GM12878 (cell line): Measurements from ENCODE around the gene ARHGAP30. TPM values are rescaled to one million over a fixed set of nuclear protein-coding genes. Genes with fewer than 3 reads are reported as not detected.

Source experiments
- ATAC-seq: fragments of 200-7000 bp; cut with Tn5 transposase; 3 replicates; pipeline ENCODE4 v1.9.1; 2020; ENCODE audit warnings: mild to moderate bottlenecking, moderate library complexity
- BruUV-seq: library from RNA; stranded (reverse); fragments of 400-500 nt; replicated peaks from 2 replicates; lab custom pipeline; 2021; lab: Mats Ljungman, UMichigan
- CTCF ChIA-PET: fragments of 300-600 bp; sonication (Branson Sonifier 250); formaldehyde crosslinking; extraction: SDS; loops from one replicate; lab custom pipeline; 2021; ENCODE audit warnings: inconsistent platforms; lab: Yijun Ruan, JAX
- POLR2A ChIA-PET: fragments of 350-600 bp; formaldehyde crosslinking; extraction: SDS; loops from one replicate; lab custom pipeline; 2021; ENCODE audit warnings: inconsistent platforms; lab: Charles Lee
- RAD21 ChIA-PET: fragments of 300-600 bp; sonication (Branson Sonifier 250); formaldehyde crosslinking; loops from one replicate; lab custom pipeline; 2023; ENCODE audit warnings: antibody characterized with exemption; ENCODE audit not compliant: unreplicated experiment; lab: Charles Lee
- SMC1A ChIA-PET: fragments of 300-600 bp; sonication (Branson Sonifier 250); formaldehyde crosslinking; loops from one replicate; lab custom pipeline; 2023; ENCODE audit not compliant: unreplicated experiment, uncharacterized antibody; lab: Charles Lee
- DNase-seq: peaks from one replicate; pipeline ENCODE4 v3.0.0-alpha.2; 2011; ENCODE audit warnings: low read depth, low spot score
- FAIRE-seq: peaks from 3 replicates; lab custom pipeline; 2011; peaks lifted over from hg19 to GRCh38; lab: Jason Lieb, UNC
- H2AFZ ChIP-seq: 2 replicates; pipeline ENCODE4 v1.6.0; 2011; ENCODE audit warnings: low read depth, low read length, control low read depth; ENCODE audit not compliant: control insufficient read depth
- H3K27ac ChIP-seq: 2 replicates; pipeline ENCODE4 v1.5.1; 2011; ENCODE audit warnings: control low read depth; ENCODE audit not compliant: control insufficient read depth, insufficient read depth
- H3K27me3 ChIP-seq, 2 experiments: replicated peaks in 1 of 2; 2 replicates each; pipeline versions ENCODE4 v1.6.0 to v1.6.1; 2011; ENCODE audit warnings: low read length in 1 of 2; ENCODE audit not compliant: control insufficient read depth in 2 of 2, insufficient read depth in 2 of 2
- H3K36me3 ChIP-seq, 2 experiments: 2 replicates each; pipeline ENCODE4 v1.5.1; 2011; ENCODE audit warnings: low read length in 1 of 2; ENCODE audit not compliant: control insufficient read depth in 2 of 2, insufficient read depth in 2 of 2
- H3K4me1 ChIP-seq: 2 replicates; pipeline ENCODE4 v1.6.1; 2011; ENCODE audit warnings: mild to moderate bottlenecking, low read length, moderate library complexity, mixed read lengths; ENCODE audit not compliant: control insufficient read depth, insufficient read depth
- H3K4me2 ChIP-seq: 2 replicates; pipeline ENCODE4 v1.6.0; 2011; ENCODE audit warnings: control low read depth; ENCODE audit not compliant: control insufficient read depth, insufficient read depth
- H3K4me3 ChIP-seq: fragments of 200-600 bp; sonication (generic); 2 replicates; pipeline ENCODE4 v1.5.1; 2016
- H3K79me2 ChIP-seq: 2 replicates; pipeline ENCODE4 v1.6.0; 2011; ENCODE audit warnings: low read length; ENCODE audit not compliant: control insufficient read depth, insufficient read depth
- H3K9ac ChIP-seq: 2 replicates; pipeline ENCODE4 v1.8.0; 2011; ENCODE audit warnings: low read length, control low read depth, mixed read lengths; ENCODE audit not compliant: control insufficient read depth, insufficient read depth
- H3K9me3 ChIP-seq: replicated peaks from 3 replicates; pipeline ENCODE4 v1.5.1; 2011; ENCODE audit warnings: mild to moderate bottlenecking, low read length; ENCODE audit not compliant: control insufficient read depth, insufficient read depth
- H4K20me1 ChIP-seq: 2 replicates; pipeline ENCODE4 v1.6.0; 2011; ENCODE audit not compliant: control insufficient read depth, insufficient read depth
- EGR1 ChIP-seq, 2 experiments: IDR thresholded peaks; 1 replicate in 1 of 2; 2 replicates in 1 of 2; pipeline ENCODE4 v1.6.1; 2011 to 2012; ENCODE audit warnings: low read depth in 2 of 2, low read length in 2 of 2, borderline replicate concordance in 1 of 2, mild to moderate bottlenecking in 1 of 2, moderate library complexity in 1 of 2
- GABPA ChIP-seq: IDR thresholded peaks from 2 replicates; pipeline ENCODE4 v1.6.1; 2014; ENCODE audit warnings: antibody characterized with exemption, low read depth, mild to moderate bottlenecking, inconsistent platforms
- GATAD2B ChIP-seq: fragments of 450-650 bp; conservative IDR thresholded peaks from 2 replicates; pipeline ENCODE4 v1.6.1; 2017; ENCODE audit warnings: low read depth, mild to moderate bottlenecking, moderate library complexity
- MTA3 ChIP-seq: IDR thresholded peaks from 2 replicates; pipeline ENCODE4 v1.6.1; 2012; ENCODE audit warnings: low read length, inconsistent platforms, borderline replicate concordance
- PAX8 ChIP-seq: fragments of 450-650 bp; IDR thresholded peaks from 2 replicates; pipeline ENCODE4 v1.6.1; 2017; ENCODE audit warnings: mild to moderate bottlenecking, moderate library complexity
- POLR2A ChIP-seq: IDR thresholded peaks from 2 replicates; pipeline ENCODE4 v1.6.1; 2011; ENCODE audit warnings: low read depth, mild to moderate bottlenecking, low read length
- SIX5 ChIP-seq: IDR thresholded peaks from 2 replicates; pipeline ENCODE4 v1.6.1; 2011; ENCODE audit warnings: mild to moderate bottlenecking, low read depth, low read length, moderate library complexity; ENCODE audit not compliant: severe bottlenecking
- SUPT20H ChIP-seq: IDR thresholded peaks from 2 replicates; pipeline ENCODE4 v1.6.1; 2011; ENCODE audit warnings: low read depth, mild to moderate bottlenecking, low read length, moderate library complexity, borderline replicate concordance; ENCODE audit not compliant: control insufficient read depth
- USF1 ChIP-seq: IDR thresholded peaks from 2 replicates; pipeline ENCODE4 v1.6.1; 2011; ENCODE audit warnings: borderline replicate concordance, low read depth, mild to moderate bottlenecking, moderate library complexity, mixed read lengths, low read length; ENCODE audit not compliant: insufficient read depth; ENCODE audit errors: extremely low read length
- WGBS: methylation state at CpG from one replicate; pipeline ENCODE4 v1.1.6; 2016; ENCODE audit warnings: low lambda C conversion rate; ENCODE audit not compliant: insufficient replicate concordance, insufficient coverage; ENCODE audit errors: missing lambda C conversion rate; 5-methylcytosine and 5-hydroxymethylcytosine counted together
- in situ Hi-C: fragments of 300-500 bp; cut with MboI; formaldehyde crosslinking; loops from 9 replicates; pipeline ENCODE4 v1.14.3; 2018; ENCODE audit warnings: mixed read lengths
- intact Hi-C: fragments of 100-400 bp; cut with micrococcal nuclease; formaldehyde crosslinking; loops from one replicate; pipeline ENCODE4 v1.14.2; 2022; ENCODE audit not compliant: unreplicated experiment
- polyA plus RNA-seq, 11 experiments: library from polyadenylated mRNA; depleted of rRNA in 4 of 11; unstranded in 6 of 11; stranded (reverse) in 5 of 11; fragments of >200 nt; fragmentation: Nextera tagmentation in 4 of 11; fragmentation: Illumina TruSeq in 1 of 11; extraction: Ambion mirVana in 4 of 11; extraction: Trizol in 1 of 11; gene quantifications; 1 replicate in 1 of 11; 2 replicates in 10 of 11; pipeline versions ENCODE4 v1.2.1 to v1.2.3, GENCODE V29; 2011 to 2016; ENCODE audit warnings: inconsistent platforms in 2 of 11, missing spikeins in 2 of 11, low read depth in 1 of 11
- total RNA-seq, 4 experiments: library from RNA; depleted of rRNA in 3 of 4; stranded (reverse); fragments of >200 nt in 3 of 4; fragmentation: Illumina TruSeq in 1 of 4; extraction: Trizol in 1 of 4; gene quantifications; 2 replicates each; pipeline versions ENCODE4 v1.2.1 to v1.2.3, GENCODE V29; 2013 to 2021

ARHGAP30 gene
- total and polyA plus RNA-seq, 10 of the 15 experiments (the other 5 are each of a cell fraction or from before 2014, with no cell fraction given), result 12.9 to 143 (median 76.3) TPM

- TF ChIP-seq SUPT20H (no peak), EGR1 (IDR thresholded peaks at IDR 0.05; ENCODE audit: borderline replicate concordance in 1 of 2, low read depth in 2 of 2, low read length in 2 of 2) (no peak), PAX8 (no peak), GABPA (no peak), USF1 (no peak)
Measured at GRCh38 chr1:161070761-161071160, 1.1 kb upstream of the ARHGAP30 start (continued).

GRCh38 chr1:161069241-161069640 lies 450 bp downstream of the ARHGAP30 start:
- Histone ChIP-seq H3K27ac (peak overlapping the region; percentile 98), H2AFZ (no peak overlapping the region), H3K4me2 (peak overlapping the region; percentile 99), H3K36me3 (0 out of 4 replicates have a peak, but pooled peaks cover 0 to 9% of the 10 kb centered on the region in 2 experiments), H3K9ac (peak overlapping the region; percentile 98), H3K27me3 (no peaks in the 10 kb centered on the region), H3K4me3 (peak overlapping the region; percentile 94), H3K4me1 (peaks cover 20% of the 10 kb centered on the region), H3K9me3 (no peaks in the 10 kb centered on the region), H3K79me2 (peaks cover 52% of the 10 kb centered on the region), H4K20me1 (peaks cover 11% of the 10 kb centered on the region; the same call in 1 of the 2 replicates)
- 2% methylated on average over 9 of the region's 9 CpGs for WGBS
- FAIRE-seq (no peak), ATAC-seq (peak; percentile 5), DNase-seq (no peak)
- TF ChIP-seq EGR1 (IDR thresholded peaks at IDR 0.05; ENCODE audit: borderline replicate concordance in 1 of 2, low read depth in 2 of 2, low read length in 2 of 2) (no peak), MTA3 (0 out of 2 replicates have a peak, but pooled peaks have one; percentile 9), POLR2A (peak; percentile 1; the same call in 1 of the 2 replicates), GATAD2B (no peak; the same call in 1 of the 2 replicates), SIX5 (no peak)
- BruUV-seq, result no TSS peak
- intact Hi-C loops, result loop anchor here (2.0 kb wide), 2 partner anchors 56 to 76 kb away; no protein-coding TSS in a partner anchor
- POLR2A ChIA-PET, result interaction anchor here (0.6 to 6.8 kb wide), 26 partner anchors 8 to 274 kb away, joined by 3 to 139 read pairs (median 6); partner anchors contain the start of genes DEDD, F11R, KLHDC9 and LY9
- SMC1A ChIA-PET, result interaction anchor here (0.5 to 9.0 kb wide), 20 partner anchors 9 to 272 kb away, joined by 3 to 134 read pairs (median 4); partner anchors contain the start of genes F11R, KLHDC9, NIT1 and PFDN2
- RAD21 ChIA-PET, result interaction anchor here (0.7 to 7.1 kb wide), 22 partner anchors 21 to 234 kb away, joined by 3 to 107 read pairs (median 4); partner anchors contain the start of genes DEDD, F11R, KLHDC9 and NIT1
- in situ Hi-C loops, result no loop called here
- CTCF ChIA-PET, result interaction anchor here (0.7 to 8.6 kb wide), 14 partner anchors 10 to 274 kb away, joined by 3 to 111 read pairs (median 7); partner anchors contain the start of genes F11R, KLHDC9, NECTIN4 and TSTD1
